ENCODE measurements around the gene FHIT.
A peak's percentile ranks its signal among the peaks of the same experiment; 100 is the strongest.

FHIT gene

GRCh38 chr3:59872128-59872527 lies 1379.1 kb downstream of the FHIT start:
- DNase-seq (ENCODE audit: low read depth in 1 of 2, low spot score in 1 of 2) = no peak

GRCh38 chr3:59867185-59868002 lies 1383.9 kb downstream of the FHIT start:
- DNase-seq (ENCODE audit: low read depth in 1 of 2, low spot score in 1 of 2) = no peak

GRCh38 chr3:59866076-59866475 lies 1385.2 kb downstream of the FHIT start:
- DNase-seq (ENCODE audit: low read depth in 1 of 2, low spot score in 1 of 2) = no peak

GRCh38 chr3:59865351-59865750 lies 1385.9 kb downstream of the FHIT start:
- no peak for DNase-seq (ENCODE audit: low read depth in 1 of 2, low spot score in 1 of 2)

- no peak for DNase-seq (ENCODE audit: low read depth in 1 of 2, low spot score in 1 of 2)
Measured at GRCh38 chr3:59862686-59863085, 1388.6 kb downstream of the FHIT start.

- DNase-seq (ENCODE audit: low read depth in 1 of 2, low spot score in 1 of 2) = peak; percentile 47 to 53
Measured at GRCh38 chr3:59857589-59858346, 1393.5 kb downstream of the FHIT start.

- DNase-seq (ENCODE audit: low read depth in 1 of 2, low spot score in 1 of 2) = no peak
Measured at GRCh38 chr3:59856934-59857460, 1394.3 kb downstream of the FHIT start.

GRCh38 chr3:59854061-59854709 lies 1397.1 kb downstream of the FHIT start:
- no peak for DNase-seq (ENCODE audit: low read depth in 1 of 2, low spot score in 1 of 2)

- no peak for DNase-seq (ENCODE audit: low read depth in 1 of 2, low spot score in 1 of 2)
Measured at GRCh38 chr3:59850417-59850816, 1400.8 kb downstream of the FHIT start.

GRCh38 chr3:59845386-59845785 lies 1405.9 kb downstream of the FHIT start:
- no peak for DNase-seq (ENCODE audit: low read depth in 1 of 2, low spot score in 1 of 2)

GRCh38 chr3:59843821-59844220 lies 1407.4 kb downstream of the FHIT start:
- no peak for DNase-seq (ENCODE audit: low read depth in 1 of 2, low spot score in 1 of 2)

- no peak for DNase-seq (ENCODE audit: low read depth in 1 of 2, low spot score in 1 of 2)
Measured at GRCh38 chr3:59839810-59840515, 1411.3 kb downstream of the FHIT start.

- DNase-seq (ENCODE audit: low read depth in 1 of 2, low spot score in 1 of 2) = no peak
Measured at GRCh38 chr3:59839283-59839682, 1412.0 kb downstream of the FHIT start.

GRCh38 chr3:59836531-59836930 lies 1414.7 kb downstream of the FHIT start:
- DNase-seq (ENCODE audit: low read depth in 1 of 2, low spot score in 1 of 2) = no peak

GRCh38 chr3:59832702-59833101 lies 1418.5 kb downstream of the FHIT start:
- DNase-seq (ENCODE audit: low read depth in 1 of 2, low spot score in 1 of 2) = no peak

- no peak for DNase-seq (ENCODE audit: low read depth in 1 of 2, low spot score in 1 of 2)
Measured at GRCh38 chr3:59832241-59832640, 1419.0 kb downstream of the FHIT start.

GRCh38 chr3:59831394-59831793 lies 1419.9 kb downstream of the FHIT start:
- DNase-seq (ENCODE audit: low read depth in 1 of 2, low spot score in 1 of 2) = no peak

GRCh38 chr3:59829527-59829926 lies 1421.7 kb downstream of the FHIT start:
- DNase-seq (ENCODE audit: low read depth in 1 of 2, low spot score in 1 of 2) = no peak

GRCh38 chr3:59824876-59825275 lies 1426.4 kb downstream of the FHIT start:
- DNase-seq (ENCODE audit: low read depth in 1 of 2, low spot score in 1 of 2) = no peak

GRCh38 chr3:59821274-59821673 lies 1430.0 kb downstream of the FHIT start:
- no peak for DNase-seq (ENCODE audit: low read depth in 1 of 2, low spot score in 1 of 2)

GRCh38 chr3:59820352-59820934 lies 1430.8 kb downstream of the FHIT start:
- DNase-seq (ENCODE audit: low read depth in 1 of 2, low spot score in 1 of 2) = no peak

Data from activated T-helper 1 cell treated with anti-CD3 and anti-CD28 coated beads, Interleukin-2, amount 50 U/mL, for 16 hours (primary cell).